GM18519 (cell line): ENCODE data around the gene PYY.
"Not testable (repeated sequence)": the region's sequence is repeated elsewhere in the genome, so short reads cannot be mapped to it uniquely, and the experiment has no call there.

Source experiments
- ATAC-seq: cut with Tn5 transposase; IDR thresholded peaks from one replicate; pipeline ENCODE4 v1.9.1; 2021; ENCODE audit warnings: mild to moderate bottlenecking, moderate library complexity; ENCODE audit not compliant: unreplicated experiment, low FRiP score

The PYY gene

DNA sequence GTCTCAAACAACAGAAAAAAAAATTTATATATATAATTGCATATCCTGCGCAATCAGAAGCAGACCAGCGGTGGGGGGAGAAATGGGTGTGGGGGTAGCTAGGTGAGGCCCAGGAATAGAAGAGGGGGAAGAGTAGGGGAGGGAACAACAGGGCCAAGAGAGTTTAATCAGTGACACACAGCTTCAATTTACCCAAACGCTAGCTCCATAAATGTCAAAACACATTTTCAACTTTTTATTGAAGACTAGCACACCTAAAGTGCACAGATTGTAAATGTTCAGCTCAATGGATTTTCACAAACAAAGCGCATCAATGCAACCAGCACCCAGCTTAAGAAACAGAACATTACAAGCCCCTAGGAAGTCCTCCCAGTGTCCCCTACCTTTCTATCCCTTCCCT is 25.9 kb upstream of the PYY start:
- ATAC-seq, result no peak

DNA sequence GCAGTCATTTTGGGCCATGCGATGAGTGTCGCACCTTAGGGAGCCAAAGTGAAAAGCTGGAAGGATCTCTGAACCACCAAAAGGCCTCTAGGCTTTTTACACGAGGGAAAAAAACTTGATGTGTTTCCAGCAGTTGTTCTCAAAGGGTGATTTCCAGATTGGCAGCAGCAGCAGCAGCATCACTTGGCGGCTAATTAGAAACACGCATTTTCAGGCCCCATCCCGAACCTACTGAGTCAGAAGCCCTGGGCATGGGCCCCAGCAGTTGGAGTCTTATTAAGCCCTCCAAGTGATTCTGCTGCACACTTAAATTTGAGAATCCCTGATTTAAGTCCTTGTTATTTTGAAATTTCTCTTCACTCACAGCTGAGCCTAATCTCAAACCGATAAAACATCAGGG is 25.3 kb upstream of the PYY start:
- no peak for ATAC-seq

DNA sequence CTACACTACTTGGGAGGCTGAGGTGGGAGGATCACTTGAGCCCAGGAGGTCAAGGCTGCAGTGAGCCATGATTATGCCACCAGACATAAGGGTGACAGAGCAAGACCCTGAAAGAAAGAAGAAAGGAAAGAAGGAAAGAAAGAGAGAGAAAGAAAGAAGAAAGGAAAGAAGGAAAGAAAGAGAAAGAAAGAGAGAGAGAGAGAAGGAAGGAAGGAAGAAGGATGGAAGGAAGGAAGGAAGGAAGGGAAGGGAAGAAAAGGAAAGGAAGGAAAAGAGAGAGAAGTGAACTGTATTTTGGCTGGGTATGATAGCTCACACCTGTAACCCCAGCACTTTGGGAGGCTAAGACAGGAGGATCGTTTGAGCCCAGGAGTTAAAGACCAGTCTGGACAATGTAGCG is 24.3 kb upstream of the PYY start:
- no peak for ATAC-seq

DNA sequence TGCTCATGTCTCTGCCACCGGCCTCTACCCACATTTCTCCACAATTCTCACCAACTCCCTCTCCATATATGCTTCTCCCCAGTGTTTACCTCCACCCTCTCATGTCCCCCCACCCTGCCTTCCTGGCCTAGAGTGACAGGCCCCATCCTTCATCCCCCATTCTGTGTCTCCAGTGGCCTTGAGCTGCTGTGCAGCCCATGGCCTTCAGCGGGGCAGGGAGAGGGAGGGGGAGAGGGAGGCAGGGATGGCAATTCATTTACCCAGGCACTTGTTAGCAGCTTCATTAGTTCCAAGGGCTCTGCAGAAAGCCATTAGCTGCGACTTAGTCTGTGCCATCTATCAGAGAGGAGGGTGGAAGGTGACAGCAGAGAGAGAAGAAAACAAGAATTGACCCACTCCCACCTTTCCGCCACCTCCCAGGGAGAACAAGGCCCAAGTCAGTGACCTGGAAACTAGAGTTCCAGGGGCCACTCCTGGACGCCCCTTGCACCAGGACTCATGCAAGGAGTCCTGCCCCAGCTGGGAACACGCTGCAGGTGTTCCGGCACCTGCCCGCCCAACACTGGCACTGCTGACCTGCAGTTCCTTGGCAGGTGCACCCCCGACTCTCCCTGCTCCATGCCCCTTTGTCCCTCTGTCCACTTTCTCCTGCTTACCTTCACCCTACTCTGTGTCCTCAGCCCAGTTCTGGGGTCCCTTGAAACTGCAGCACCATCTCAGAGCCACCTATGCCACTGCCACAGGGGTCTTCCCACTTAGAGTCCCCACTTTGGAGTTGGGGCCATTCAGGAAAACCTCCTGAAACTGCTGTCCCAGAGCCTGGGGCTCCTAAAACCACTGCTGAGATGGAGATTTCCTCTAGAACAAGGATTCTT is 23.5 kb upstream of the PYY start:
- ATAC-seq, result no peak

DNA sequence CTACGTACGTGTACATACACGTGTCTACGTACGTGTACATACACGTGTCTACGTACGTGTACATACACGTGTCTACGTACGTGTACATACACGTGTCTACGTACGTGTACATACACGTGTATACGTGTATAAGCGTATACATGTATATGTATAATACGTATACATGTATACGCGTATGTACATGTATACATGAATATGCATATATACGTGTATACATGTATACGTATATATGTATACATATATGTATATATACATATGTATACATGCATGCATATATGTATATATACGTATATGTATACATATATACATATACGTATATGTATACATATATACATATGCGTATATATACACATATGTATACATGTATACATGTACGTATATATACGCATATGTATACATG is 22.2 kb upstream of the PYY start:
- no peak for ATAC-seq

DNA sequence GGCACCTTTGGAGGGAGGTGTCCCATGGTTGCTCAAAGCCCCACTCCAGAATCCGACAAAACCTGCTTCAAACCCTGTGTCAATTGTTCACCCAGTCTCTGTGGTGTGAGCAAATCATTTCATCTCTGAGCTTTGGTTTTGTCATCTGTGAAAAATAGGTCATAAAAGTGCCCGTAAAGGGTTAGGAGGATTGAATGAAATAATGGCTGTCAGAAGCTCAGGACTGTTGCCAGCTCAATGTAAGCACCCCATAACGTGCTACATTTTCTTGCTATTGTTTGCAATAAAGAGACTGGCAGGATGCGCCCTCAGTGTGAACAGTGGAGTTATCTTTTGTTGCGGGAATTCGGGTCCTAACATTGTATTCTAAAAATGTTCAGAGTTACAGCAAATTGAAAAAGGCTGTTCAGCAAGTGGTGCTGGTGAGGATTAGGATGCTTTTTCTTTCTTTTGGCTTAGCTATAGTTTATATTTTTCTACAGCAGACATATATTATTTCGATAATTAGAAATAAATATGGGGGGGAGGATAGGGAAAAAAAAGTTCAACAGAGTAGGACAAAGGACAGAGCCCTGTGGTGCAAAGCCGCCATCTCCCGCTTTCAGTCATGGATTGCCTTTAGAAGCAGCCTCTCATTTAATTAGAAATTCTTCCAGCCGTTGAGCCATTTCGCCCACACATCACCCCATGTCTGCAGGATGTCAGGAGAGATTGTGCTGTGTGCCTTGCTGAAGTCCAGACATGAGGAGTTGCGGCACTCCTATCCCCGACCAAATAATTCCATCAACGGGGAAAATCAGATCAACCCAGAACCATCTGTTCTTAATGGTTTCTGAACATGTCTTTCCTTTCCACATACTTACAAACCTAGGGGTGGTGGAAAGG is 20.9 kb upstream of the PYY start:
- ATAC-seq, result no peak

DNA sequence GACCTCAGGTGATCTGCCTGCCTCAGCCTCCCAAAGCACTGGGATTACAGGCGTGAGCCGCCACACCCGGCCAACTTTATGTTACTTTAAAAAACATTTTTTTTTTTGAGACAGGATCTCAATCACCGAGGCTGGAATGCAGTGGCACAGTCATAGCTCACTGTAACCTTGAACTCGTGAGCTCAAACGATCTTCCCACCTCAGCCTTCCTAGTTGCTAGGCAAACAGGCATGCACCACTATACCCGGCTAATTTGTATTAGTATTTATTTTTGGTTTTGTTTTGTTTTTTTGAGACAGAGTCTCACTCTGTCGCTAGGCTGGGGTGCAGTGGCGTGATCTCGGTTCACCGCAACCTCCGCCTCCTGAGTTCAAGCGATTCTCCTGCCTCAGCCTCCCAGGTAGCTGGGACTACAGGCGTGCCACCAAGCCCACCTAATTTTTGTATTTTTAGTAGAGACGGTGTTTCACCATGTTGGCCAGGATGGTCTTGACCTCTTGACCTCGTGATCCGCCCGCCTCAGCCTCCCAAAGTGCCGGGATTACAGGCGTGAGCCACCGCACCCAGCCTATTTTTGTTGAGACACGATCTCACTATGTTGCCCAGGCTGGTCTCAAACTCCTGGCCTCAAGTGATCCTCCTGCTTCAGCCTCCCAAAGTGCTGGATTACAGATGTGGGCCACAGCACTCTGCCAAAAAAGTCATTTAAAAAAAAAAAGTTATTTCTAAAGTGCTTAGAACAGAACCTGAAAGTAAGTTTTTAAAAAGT is 18.9 kb upstream of the PYY start:
- ATAC-seq, result not testable (repeated sequence)

DNA sequence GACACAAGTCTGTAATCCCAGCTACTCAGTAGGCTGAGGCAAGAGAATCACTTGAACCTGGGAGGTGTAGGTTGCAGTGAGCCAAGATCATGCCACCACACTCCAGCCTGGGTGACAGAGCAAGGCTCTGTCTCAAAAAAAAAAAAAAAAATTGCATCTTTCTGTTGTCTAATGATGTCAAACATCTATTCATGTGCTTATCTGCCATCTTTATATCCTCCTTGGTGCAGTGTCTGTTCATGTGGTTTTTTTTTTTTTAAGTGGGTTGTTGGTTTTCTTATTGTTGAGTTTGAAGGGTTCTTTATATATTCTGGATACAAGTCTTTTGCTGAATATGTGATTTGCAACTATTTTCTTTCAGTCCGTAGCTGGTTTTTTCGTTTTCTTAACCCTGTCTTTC is 17.7 kb upstream of the PYY start:
- ATAC-seq, result not testable (repeated sequence)

DNA sequence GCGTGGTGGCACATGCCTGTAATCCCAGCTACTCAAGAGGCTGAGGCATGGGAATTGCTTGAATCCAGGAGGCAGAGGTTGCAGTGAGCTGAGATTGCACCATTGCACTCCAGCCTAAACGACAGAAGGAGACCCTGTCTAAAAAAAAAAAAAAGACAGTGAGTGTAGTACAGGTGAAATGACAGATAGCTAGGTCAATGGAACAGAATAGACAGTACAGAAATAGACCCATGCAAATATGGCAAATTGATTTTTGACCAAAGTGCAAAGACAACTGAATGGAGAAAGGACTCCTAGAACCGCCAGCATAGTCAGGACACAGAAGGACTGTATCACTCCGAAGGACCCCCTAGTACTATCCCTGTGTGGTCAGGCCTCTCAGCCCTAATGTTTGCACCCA is 16.6 kb upstream of the PYY start:
- ATAC-seq, result no peak

DNA sequence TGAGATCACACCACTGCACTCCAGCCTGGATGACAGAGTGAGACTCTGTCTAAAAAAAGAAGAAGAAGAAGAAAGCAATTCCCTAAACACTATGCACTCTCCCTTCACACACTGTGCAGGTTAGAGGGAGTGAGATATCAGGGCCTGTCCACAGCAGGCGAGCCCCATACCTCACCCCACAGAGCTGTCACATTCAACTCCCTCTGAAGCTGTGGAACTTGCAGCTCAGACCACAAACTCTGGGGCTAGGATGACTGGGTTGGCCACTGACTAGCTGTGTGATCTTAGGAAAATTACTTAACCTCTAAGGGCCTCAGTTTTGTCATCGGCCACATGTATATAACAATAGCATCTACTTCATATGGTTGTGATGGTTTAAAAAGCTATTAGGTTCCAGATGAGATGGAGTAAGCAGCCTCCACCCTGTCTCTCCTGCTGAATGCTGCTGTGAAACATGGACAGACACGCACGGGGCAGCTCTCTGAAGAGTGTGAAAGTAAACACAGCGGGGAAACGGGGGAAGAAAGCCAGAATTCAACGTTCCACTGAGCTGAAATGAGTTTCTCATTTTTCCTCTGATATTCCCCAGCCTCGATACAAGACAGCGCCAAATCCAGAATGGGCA is 13.6 kb upstream of the PYY start:
- ATAC-seq, result no peak

DNA sequence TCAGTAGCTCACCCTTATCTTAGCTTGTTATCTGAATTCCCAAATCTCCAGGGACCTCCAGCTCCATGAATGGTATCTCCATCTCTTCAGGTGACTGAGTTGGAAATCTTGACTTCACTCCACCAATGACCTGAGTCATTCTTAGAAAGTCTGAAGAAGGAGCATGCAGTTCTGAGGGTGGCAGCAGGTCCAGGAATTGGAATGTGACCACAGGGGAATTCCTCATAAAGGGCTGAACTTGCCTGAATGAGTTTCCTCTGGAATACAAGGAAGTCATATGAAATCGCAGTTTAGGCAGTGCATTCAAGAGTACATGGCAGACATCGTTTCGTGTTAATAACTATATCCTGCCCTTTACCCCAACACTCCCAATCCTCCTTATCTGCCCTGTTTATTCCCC is 12.5 kb upstream of the PYY start:
- ATAC-seq, result no peak

DNA sequence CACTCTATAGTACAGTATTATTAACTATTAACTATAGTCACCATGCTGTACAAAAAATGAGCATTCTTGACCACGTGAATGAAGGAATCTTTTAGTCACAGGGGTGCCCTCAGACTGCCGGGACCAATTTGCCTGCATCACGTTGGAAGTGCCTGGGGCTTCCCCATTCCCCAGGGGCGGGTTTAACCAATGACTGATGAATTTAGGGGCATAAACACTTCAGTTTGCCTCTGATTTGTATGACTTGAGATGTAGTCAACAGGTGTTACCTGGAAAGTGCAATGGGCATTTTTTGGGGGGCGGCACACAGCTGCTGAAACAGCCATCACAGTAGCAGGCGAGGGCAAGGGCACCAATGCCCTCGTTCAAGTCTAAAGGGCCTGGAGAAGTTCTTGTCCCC is 8.7 kb upstream of the PYY start:
- ATAC-seq, result no peak

DNA sequence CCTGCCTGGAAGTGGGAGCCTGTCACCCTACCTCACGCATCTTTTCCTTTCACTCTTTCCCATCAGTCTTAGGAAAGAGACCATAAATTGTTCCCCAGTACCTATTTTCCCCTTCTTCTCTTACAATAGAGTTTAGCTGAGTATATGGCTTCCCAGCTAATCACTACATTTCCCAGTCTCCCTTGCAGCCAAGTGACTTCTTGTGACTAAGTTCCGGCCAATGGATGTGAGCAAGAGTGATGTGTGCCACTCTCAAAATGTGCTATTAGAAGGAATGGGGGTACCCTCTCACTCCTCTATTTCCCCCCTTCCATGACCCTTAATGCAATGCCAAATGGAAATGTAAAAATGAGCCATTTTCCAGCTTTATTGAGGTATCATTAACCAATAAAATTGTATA is 8.2 kb upstream of the PYY start:
- ATAC-seq, result no peak

DNA sequence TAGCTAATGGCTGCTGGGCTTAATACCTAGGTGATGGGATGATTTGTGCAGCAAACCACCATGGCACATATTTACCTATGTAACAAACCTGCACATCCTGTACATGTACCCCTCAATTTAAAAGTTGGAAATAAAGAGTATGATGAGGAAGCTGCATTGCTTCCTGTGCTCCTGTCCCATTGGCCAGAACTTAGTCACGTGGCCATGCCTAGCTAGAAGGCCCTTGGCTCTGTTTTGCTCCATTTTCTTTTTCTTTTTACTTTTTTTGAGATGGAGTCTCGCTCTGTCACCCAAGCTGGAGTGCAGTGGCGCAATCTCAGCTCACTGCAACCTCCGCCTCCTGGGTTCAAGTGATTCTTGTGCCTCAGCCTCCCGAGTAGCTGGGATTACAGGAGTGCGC is 7.6 kb upstream of the PYY start:
- ATAC-seq, result not testable (repeated sequence)

DNA sequence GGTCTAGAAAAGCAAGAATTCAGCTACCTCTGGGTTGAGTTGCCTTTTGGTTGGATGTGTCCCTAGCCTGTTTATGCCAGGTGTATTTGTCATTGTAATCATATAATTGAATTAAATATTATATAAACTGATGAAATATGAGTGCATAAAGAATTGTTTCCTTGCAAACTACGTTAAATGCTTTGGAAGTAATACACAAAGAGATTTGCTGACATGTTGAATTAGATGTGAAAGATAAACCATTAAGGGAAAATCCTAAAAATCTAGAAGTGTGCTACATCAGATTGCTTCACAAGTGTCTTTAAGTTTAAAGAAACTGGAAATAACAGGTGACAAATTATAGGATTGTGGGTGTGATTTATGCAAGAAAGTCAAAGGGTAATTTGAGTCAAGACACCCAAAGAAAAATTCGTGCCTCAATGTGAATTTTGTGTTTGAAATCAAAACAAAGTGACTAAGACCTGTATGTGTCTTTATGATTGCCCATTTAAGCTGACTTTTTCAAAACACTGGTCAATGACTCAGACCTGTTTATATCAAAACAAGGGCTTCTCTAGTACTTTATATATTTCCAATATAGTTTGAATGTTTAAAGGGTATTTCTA is 5.1 kb upstream of the PYY start:
- no peak for ATAC-seq

DNA sequence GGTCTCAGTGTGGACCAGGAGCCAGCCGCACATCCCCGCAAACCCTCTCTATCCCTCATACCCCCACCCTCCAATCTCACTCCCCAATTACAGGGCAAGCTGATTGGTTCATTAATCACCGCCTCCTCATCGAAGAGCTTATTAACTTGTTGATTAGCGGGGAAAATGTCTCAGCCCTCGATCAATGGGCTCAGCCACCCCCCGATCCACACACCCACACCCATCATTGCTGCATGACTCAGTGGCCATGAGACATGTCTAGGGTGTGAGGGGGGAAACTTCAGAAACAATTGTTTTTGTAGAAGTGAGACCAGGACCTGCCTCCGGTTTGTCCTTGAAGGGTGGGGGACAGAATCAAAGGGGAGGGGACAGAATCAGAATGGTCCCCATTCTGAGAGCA is 2.5 kb upstream of the PYY start:
- ATAC-seq, result no peak

DNA sequence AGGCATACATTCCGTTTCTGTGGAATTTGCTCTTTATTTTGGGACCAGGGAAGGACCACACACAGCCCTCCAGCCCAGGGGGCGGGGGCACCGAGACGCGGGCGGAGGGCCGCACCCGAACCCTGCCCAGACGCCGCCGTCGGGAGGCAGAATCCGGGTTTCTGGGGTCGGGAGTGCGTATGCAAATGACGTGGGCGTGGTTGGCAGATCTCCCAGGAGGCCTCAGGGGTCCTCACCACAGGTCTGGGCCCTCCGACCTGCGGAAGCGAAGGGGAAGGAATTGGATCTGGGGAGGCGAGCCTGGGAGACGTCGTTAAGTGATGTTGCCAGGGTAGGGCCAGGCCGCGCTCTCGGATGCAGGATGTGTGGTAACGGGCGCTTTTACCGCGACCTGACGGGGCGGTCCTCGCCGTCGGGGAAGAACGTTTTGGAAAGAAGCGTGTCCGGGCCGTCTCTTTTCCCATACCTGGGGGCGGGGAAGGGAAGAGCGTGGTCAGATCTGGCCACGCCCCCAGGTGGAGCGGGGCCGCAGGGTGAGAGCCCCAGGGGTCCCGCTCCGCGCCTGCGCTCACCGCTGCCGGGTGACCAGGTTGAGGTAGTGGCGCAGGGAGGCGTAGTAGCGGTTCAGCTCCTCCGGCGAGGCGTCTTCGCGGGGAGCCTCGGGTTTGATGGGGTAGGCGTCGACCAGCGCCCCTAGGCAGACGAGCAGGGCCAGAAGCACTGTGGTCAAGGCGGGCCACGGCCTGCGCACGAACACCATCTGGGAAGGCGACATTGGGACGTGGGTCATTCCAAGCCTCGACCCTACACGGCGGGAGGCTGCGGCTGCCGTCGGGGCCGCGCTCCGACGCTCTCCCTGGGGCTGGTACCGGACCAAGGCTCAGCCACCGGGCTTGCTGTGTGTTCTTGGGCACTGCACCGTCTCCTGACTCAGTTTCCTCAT is 745 bp downstream of the PYY start:
- no peak for ATAC-seq

DNA sequence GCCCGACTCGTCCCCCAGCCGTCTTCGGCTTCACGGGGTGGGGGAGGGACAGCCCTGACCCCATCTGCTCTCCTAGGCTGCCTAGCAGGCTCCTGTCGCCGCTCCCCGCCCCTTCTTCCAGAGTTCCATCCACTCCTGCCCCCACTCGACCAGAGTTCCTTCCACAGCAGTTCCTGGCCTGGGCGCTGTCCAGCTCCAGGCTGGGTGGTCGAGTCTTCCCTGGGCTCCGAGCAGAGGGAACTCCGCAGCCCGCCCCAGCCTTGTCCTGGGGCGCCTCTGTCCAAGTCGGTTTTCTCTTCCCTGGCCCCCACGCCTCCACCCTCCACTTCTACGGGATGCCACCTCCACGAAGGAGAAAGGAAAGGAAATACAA is 1.4 kb downstream of the PYY start:
- ATAC-seq, result no peak

DNA sequence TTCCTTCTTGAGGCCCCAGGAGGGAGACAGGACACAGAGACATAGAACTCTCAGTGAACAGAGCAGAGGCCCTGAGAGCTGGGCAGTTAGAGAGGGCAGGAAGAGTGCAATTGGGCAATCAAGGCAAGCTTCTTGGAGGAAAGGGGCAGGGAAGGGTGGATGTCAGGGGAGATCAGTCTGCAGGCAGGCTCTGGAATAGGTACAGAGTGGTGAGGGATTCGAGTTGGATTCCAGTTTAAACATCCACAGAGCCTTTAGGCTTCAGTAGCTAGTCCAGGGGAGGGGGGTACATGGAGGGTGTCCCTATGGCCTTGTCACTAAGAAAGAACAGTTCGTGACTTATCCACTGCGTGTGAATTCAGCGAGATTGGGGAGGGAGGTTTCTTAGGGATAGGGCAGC is 2.0 kb downstream of the PYY start:
- ATAC-seq, result no peak
